ES-I3 (cell line): ENCODE data around the gene FOXA2.

Source experiments
- H3K36me3 ChIP-seq: 2 replicates; pipeline ENCODE4 v1.6.1; 2013; ENCODE audit warnings: mild to moderate bottlenecking, low read length, control low read depth, moderate library complexity; ENCODE audit not compliant: insufficient read depth
- H3K4me1 ChIP-seq: 2 replicates; pipeline ENCODE4 v1.6.1; 2013; ENCODE audit warnings: mild to moderate bottlenecking, control low read depth, low read length; ENCODE audit not compliant: insufficient read depth
- H3K9ac ChIP-seq: 2 replicates; pipeline ENCODE4 v1.6.1; 2013; ENCODE audit warnings: low read depth, mild to moderate bottlenecking, low read length, moderate library complexity
- H3K9me3 ChIP-seq: 2 replicates; pipeline ENCODE4 v1.6.1; 2013; ENCODE audit warnings: mild to moderate bottlenecking, low read length, moderate library complexity; ENCODE audit not compliant: control insufficient read depth, insufficient read depth

The FOXA2 gene

GRCh38 chr20:22579711-22580697 lies 4.4 kb downstream of the FOXA2 start:
- Histone ChIP-seq H3K4me1 (peaks cover 12% of the 10 kb centered on the region), H3K9ac (no peak overlapping the region), H3K9me3 (no peaks in the 10 kb centered on the region; the same call in none of the 2 replicates), H3K36me3 (no peaks in the 10 kb centered on the region)

GRCh38 chr20:22579119-22579427 lies 5.3 kb downstream of the FOXA2 start:
- peaks cover 16% of the 10 kb centered on the region for H3K4me1 ChIP-seq
- H3K9ac ChIP-seq = no peak overlapping the region; the same call in 1 of the 2 replicates
- no peaks in the 10 kb centered on the region; the same call in none of the 2 replicates for H3K9me3 ChIP-seq
- no peaks in the 10 kb centered on the region for H3K36me3 ChIP-seq

GRCh38 chr20:22578221-22579118 lies 5.9 kb downstream of the FOXA2 start:
- Histone ChIP-seq H3K9ac (peak overlapping the region; percentile 18; the same call in 1 of the 2 replicates), H3K36me3 (no peaks in the 10 kb centered on the region), H3K9me3 (no peaks in the 10 kb centered on the region; the same call in none of the 2 replicates), H3K4me1 (peaks cover 16% of the 10 kb centered on the region)

- Histone ChIP-seq H3K9me3 (no peaks in the 10 kb centered on the region; the same call in 1 of the 2 replicates), H3K4me1 (peaks cover 16% of the 10 kb centered on the region), H3K9ac (peak overlapping the region; percentile 23; the same call in 1 of the 2 replicates), H3K36me3 (no peaks in the 10 kb centered on the region)
Observed at GRCh38 chr20:22577515-22578220, 6.7 kb downstream of the FOXA2 start.

- Histone ChIP-seq H3K4me1 (peaks cover 17% of the 10 kb centered on the region), H3K36me3 (no peaks in the 10 kb centered on the region), H3K9me3 (no peaks in the 10 kb centered on the region; the same call in 1 of the 2 replicates), H3K9ac (peak overlapping the region; percentile 2; the same call in 1 of the 2 replicates)
Observed at GRCh38 chr20:22576733-22577514, 7.4 kb downstream of the FOXA2 start.

- no peaks in the 10 kb centered on the region for H3K36me3 ChIP-seq
- H3K9ac ChIP-seq = no peak overlapping the region
- H3K9me3 ChIP-seq = no peaks in the 10 kb centered on the region; the same call in 1 of the 2 replicates
- H3K4me1 ChIP-seq = peaks cover 24% of the 10 kb centered on the region
Observed at GRCh38 chr20:22576273-22576672, 8.1 kb downstream of the FOXA2 start.

- H3K36me3 ChIP-seq = no peaks in the 10 kb centered on the region
- peaks cover 29% of the 10 kb centered on the region for H3K4me1 ChIP-seq
- no peaks in the 10 kb centered on the region; the same call in 1 of the 2 replicates for H3K9me3 ChIP-seq
- H3K9ac ChIP-seq = no peak overlapping the region
Observed at GRCh38 chr20:22575737-22576136, 8.6 kb downstream of the FOXA2 start.

GRCh38 chr20:22575087-22575721 lies 9.2 kb downstream of the FOXA2 start:
- no peak overlapping the region for H3K9ac ChIP-seq
- H3K36me3 ChIP-seq = no peaks in the 10 kb centered on the region
- peaks cover 33% of the 10 kb centered on the region for H3K4me1 ChIP-seq
- no peaks in the 10 kb centered on the region for H3K9me3 ChIP-seq

- no peaks in the 10 kb centered on the region for H3K36me3 ChIP-seq
- H3K9me3 ChIP-seq = no peaks in the 10 kb centered on the region
- peaks cover 33% of the 10 kb centered on the region for H3K4me1 ChIP-seq
- H3K9ac ChIP-seq = no peak overlapping the region
Observed at GRCh38 chr20:22574545-22575086, 9.8 kb downstream of the FOXA2 start.

GRCh38 chr20:22572491-22572890 lies 11.9 kb downstream of the FOXA2 start:
- Histone ChIP-seq H3K9ac (no peak overlapping the region), H3K4me1 (peaks cover 32% of the 10 kb centered on the region), H3K9me3 (no peaks in the 10 kb centered on the region), H3K36me3 (no peaks in the 10 kb centered on the region)

GRCh38 chr20:22572023-22572422 lies 12.3 kb downstream of the FOXA2 start:
- H3K9me3 ChIP-seq = no peaks in the 10 kb centered on the region
- H3K36me3 ChIP-seq = no peaks in the 10 kb centered on the region
- H3K4me1 ChIP-seq = peaks cover 27% of the 10 kb centered on the region
- no peak overlapping the region for H3K9ac ChIP-seq

GRCh38 chr20:22569353-22569752 lies 15.0 kb downstream of the FOXA2 start:
- Histone ChIP-seq H3K9ac (peak overlapping the region; percentile 35), H3K9me3 (no peaks in the 10 kb centered on the region), H3K36me3 (no peaks in the 10 kb centered on the region), H3K4me1 (peaks cover 23% of the 10 kb centered on the region)
